Epithelial cell of esophagus (primary cell): ENCODE results near the gene PTRH1.

Experiments used
- DNase-seq: peaks from one replicate; pipeline ENCODE4 v3.0.0; 2010; ENCODE audit warnings: low read depth
- H3K4me3 ChIP-seq: 2 replicates; pipeline ENCODE4 v1.5.1; 2011; ENCODE audit warnings: mild to moderate bottlenecking, low read length, control low read depth
- CTCF ChIP-seq: IDR thresholded peaks from 2 replicates; pipeline ENCODE4 v1.5.1; 2011; ENCODE audit warnings: low read depth, mild to moderate bottlenecking, low read length, control low read depth, inconsistent platforms; ENCODE audit not compliant: insufficient read depth; ENCODE audit errors: missing control alignments

The PTRH1 gene

GRCh38 chr9:127723444-127723843, 8.0 kb upstream of the PTRH1 start:
- no peak overlapping the region for H3K4me3 ChIP-seq
- DNase-seq: no peak
- TF ChIP-seq CTCF: no peak

GRCh38 chr9:127723013-127723412, 7.5 kb upstream of the PTRH1 start:
- H3K4me3 ChIP-seq: no peak overlapping the region
- no peak for TF ChIP-seq CTCF
- DNase-seq: no peak

DNA sequence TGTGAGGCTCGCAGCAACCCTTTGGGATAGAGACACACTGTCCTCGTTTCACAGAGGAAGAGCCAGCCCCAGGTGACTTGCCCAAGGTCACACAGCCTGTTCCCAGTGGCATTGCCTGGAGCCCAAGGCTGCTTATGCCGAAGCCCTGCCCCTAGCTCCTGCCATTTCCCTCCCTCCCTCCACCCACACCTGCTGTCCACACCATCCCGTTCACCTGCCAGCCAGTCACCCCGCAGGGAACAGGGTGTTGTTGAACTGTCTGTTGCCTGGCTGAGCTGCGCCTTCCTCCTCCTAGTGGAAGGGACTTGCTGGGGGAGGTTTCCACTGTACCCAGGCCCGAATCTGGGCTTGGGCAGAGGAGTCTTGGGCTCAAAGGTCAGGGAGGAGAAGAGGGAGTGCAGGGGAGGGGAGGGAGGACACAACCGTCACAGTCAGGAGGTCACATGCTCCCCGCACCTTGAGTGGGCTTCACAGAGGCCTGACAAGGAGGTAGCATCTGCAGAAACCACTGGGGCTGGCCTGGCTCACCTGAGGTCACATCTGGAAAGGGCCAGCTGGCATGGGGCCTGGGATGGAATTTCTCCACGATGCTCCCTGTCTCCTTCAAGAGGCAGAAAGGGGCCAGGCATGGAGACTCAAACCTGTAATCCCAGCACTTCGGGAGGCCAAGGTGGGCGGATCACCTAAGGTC, 6.7 kb upstream of the PTRH1 start:
- TF ChIP-seq CTCF: no peak
- H3K4me3 ChIP-seq: no peak overlapping the region
- DNase-seq: no peak

DNA sequence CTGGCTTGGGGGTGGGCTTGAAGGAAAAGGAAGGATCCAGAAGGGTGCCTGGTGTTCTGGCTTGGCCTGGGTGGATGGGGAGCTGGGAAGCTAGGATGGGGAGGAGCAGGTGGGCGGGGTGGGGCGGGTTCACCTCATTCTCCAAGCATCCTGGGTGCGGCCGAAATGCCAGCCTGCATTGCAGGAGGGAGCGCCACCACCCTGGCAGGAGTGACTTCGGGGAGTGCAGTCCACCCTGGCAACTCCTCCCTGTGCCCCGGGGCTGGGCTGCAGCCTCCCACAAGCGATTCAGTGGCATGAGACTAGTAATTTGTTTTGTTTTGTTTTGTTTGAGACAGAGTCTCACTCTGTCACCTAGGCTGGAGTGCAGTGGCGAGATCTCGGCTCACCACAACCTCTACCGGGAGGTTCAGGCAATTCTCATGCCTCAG, 5.9 kb upstream of the PTRH1 start:
- DNase-seq: peak; percentile 79
- no peak overlapping the region for H3K4me3 ChIP-seq
- TF ChIP-seq CTCF: peak; percentile 3

- no peak for TF ChIP-seq CTCF
- H3K4me3 ChIP-seq: no peak overlapping the region
- DNase-seq: no peak
Measured at GRCh38 chr9:127720865-127721227, 5.4 kb upstream of the PTRH1 start.

DNA sequence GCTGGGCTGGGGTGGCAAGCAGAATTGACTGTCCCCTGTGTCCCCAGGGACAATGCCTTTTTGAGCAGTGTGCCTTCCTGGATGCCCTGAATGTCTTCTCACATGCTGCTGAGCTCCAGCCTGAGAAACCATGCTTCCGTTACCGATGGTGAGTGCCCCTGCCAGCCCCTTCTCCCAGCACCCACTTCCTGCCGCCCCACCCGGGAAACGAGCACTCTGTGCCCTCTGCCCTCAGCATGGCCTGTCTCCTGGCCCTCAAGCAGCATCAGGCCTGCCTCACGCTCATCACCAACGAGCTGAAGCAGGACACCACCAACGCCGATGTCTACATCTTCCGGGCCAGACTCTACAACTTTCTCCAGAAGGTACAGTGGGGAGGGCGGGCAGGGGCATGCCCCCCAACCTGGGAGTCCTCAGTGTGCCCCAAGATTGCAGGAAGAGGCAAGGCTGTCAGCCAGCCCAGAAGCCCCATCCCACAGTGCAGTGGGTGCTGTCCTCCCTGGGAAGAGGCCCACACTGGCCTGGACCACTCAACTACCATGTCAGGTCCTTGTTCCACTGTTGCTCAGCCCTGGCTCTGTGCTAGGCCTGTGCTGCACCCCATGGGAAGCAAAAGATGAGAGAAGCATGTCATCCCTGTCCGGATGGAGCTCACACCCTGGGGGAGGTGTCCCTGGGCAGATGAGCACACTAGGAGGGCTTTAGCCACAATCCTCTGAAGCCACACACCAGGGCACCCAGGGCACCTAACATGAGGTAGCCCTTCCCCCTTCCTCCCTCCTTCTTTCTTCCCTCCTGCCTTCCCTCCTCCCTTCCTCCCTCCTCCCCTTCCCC, 4.8 kb upstream of the PTRH1 start:
- no peak for TF ChIP-seq CTCF

GRCh38 chr9:127717766-127718165, 2.3 kb upstream of the PTRH1 start:
- no peak for TF ChIP-seq CTCF
- H3K4me3 ChIP-seq: no peak overlapping the region
- no peak for DNase-seq

More for the DNA sequence above, 4.8 kb upstream of the PTRH1 start:
- no peak for DNase-seq
- no peak overlapping the region for H3K4me3 ChIP-seq
